Measurements from ENCODE around the gene PMF1.

PMF1 gene

DNA sequence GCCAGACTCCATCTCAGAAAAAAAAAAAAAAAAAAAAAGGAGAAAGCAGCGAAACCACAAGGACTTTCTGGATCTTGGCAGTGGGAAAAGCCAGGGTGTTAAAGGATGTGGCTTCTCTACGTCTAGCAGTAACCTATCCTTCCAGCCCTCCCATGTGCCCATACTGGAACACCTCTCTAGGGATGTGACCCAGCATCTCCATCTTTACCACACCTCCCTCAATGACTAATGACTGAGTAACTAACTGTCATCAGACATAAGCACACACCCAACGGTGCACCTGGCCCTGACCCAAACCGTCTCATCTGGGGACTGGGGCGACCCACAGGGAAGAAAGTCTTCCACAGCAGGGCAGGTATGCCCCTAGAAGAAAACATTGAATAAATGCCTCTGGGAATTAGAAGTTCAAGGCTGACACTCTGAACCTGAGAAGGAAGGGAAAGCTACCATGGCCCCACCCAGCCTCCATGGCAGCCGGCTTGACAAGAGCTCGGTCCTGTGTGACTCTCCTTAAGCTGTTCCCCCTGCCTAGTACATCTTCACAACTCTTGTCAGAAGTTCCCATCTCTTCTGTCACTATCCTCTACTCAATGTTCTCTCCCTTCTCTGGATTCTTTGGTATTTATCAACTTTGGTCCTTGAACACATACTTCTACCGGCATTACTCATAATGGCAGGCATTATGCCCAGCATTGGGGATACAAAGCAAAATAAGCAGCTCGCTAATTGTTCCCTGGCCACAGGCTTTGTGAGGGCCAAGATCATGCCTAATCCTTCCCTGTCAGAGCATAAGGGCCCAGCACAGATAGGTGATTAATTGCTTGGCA lies 49.9 kb downstream of the PMF1 start:
- H3K4ac ChIP-seq (ENCODE audit: low read depth, low read length) = no peak overlapping the region
- peaks cover 2% of the 10 kb centered on the region for H3K79me1 ChIP-seq (ENCODE audit: low read length)
- no peak overlapping the region for H3K4me3 ChIP-seq (ENCODE audit: low read length)
- no peak overlapping the region for H3K9ac ChIP-seq (ENCODE audit: low read length)
- no peak overlapping the region for H2BK15ac ChIP-seq (replicated peaks; ENCODE audit: low read depth)
- no peak overlapping the region for H2BK120ac ChIP-seq (ENCODE audit: low read depth, low read length)
- no peak overlapping the region for H3K4me2 ChIP-seq (ENCODE audit: low read length)
- H3K27me3 ChIP-seq (ENCODE audit: insufficient read depth, low read length, poor library complexity) = no peaks in the 10 kb centered on the region
- no peaks in the 10 kb centered on the region for H3K4me1 ChIP-seq (ENCODE audit: control insufficient read depth, low read depth, low read length)
- no peak overlapping the region for H2AK5ac ChIP-seq (ENCODE audit: low read length)
- no peak overlapping the region for H3K56ac ChIP-seq (ENCODE audit: low read length)
- H3K27ac ChIP-seq (ENCODE audit: low read depth, low read length) = no peak overlapping the region
- H3K36me3 ChIP-seq (ENCODE audit: control insufficient read depth, insufficient read depth, low read length) = peaks cover 54% of the 10 kb centered on the region
- H3K23ac ChIP-seq (ENCODE audit: low read length) = no peak overlapping the region
- no peaks in the 10 kb centered on the region for H3K79me2 ChIP-seq (ENCODE audit: control insufficient read depth, insufficient read depth, low read length)
- DNase-seq = no peak
- no CpG with 5 or more reads among the region's 9 CpGs for WGBS (ENCODE audit: extremely low coverage, insufficient coverage, low lambda C conversion rate)
- no peak overlapping the region for H2BK5ac ChIP-seq (ENCODE audit: low read length)
- H3K18ac ChIP-seq (ENCODE audit: low read length) = no peak overlapping the region
- no peak overlapping the region for H4K8ac ChIP-seq (ENCODE audit: low read depth, low read length)
- no peak overlapping the region for H4K5ac ChIP-seq (ENCODE audit: low read length)

DNA sequence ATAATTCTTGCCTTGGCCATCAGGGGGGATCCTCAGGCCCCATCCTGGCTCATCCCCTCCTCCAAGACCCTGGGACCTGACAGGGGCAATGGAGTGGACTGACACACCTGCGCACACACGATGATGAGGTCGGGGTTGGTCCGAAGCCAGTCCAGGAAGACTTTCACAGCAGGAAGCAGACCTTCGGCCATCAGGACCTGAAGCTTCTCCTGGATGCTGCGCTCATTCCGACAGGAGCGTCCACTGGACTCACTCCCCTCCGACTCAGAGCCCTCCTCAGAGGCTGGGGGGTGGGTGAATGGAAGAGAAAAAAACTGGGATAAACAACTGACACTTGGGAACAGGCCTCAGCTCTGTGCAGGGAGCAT lies 50.5 kb downstream of the PMF1 start:
- DNase-seq = no peak

DNA sequence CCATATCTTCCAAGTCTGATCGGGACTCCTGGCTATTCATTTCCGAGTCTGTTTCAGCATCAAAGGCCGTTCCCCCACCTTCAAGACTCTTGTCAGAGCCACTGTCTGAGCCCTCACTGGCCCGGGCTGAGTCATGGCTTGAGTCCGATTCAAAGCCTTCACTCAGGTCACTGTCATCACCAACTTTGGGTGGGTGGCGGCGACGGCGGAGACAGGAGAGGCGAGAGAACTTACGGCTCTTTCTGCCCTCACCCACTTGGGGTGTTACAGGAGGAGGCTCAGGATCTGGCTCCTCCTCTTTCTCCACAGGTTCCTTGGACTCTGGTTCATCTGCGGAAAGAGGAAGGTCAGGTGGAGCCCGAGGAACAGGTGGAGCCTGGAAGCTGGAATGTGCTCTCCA lies 53.2 kb downstream of the PMF1 start:
- Histone ChIP-seq H3K23ac (ENCODE audit: low read length) (no peak overlapping the region), H3K4ac (ENCODE audit: low read depth, low read length) (no peak overlapping the region), H2AK5ac (ENCODE audit: low read length) (no peak overlapping the region), H3K4me1 (ENCODE audit: control insufficient read depth, low read depth, low read length) (no peaks in the 10 kb centered on the region), H3K79me2 (ENCODE audit: control insufficient read depth, insufficient read depth, low read length) (no peaks in the 10 kb centered on the region), H3K27ac (ENCODE audit: low read depth, low read length) (no peak overlapping the region), H2BK5ac (ENCODE audit: low read length) (no peak overlapping the region), H3K18ac (ENCODE audit: low read length) (no peak overlapping the region), H3K27me3 (ENCODE audit: insufficient read depth, low read length, poor library complexity) (no peaks in the 10 kb centered on the region), H3K4me3 (ENCODE audit: low read length) (no peak overlapping the region), H4K5ac (ENCODE audit: low read length) (no peak overlapping the region), H4K8ac (ENCODE audit: low read depth, low read length) (no peak overlapping the region), H3K36me3 (ENCODE audit: control insufficient read depth, insufficient read depth, low read length) (peaks cover 48% of the 10 kb centered on the region), H2BK15ac (replicated peaks; ENCODE audit: low read depth) (no peak overlapping the region), H3K79me1 (ENCODE audit: low read length) (peaks cover 2% of the 10 kb centered on the region), H2BK120ac (ENCODE audit: low read depth, low read length) (no peak overlapping the region), H3K56ac (ENCODE audit: low read length) (no peak overlapping the region), H3K4me2 (ENCODE audit: low read length) (no peak overlapping the region), H3K9ac (ENCODE audit: low read length) (no peak overlapping the region)
- no CpG with 5 or more reads among the region's 13 CpGs for WGBS (ENCODE audit: extremely low coverage, insufficient coverage, low lambda C conversion rate)
- DNase-seq = no peak

More for the DNA sequence above, 50.5 kb downstream of the PMF1 start:
- Histone ChIP-seq H3K4ac (ENCODE audit: low read depth, low read length) (no peak overlapping the region), H3K23ac (ENCODE audit: low read length) (no peak overlapping the region), H3K36me3 (ENCODE audit: control insufficient read depth, insufficient read depth, low read length) (peaks cover 57% of the 10 kb centered on the region), H3K56ac (ENCODE audit: low read length) (no peak overlapping the region), H2BK15ac (replicated peaks; ENCODE audit: low read depth) (no peak overlapping the region), H3K4me1 (ENCODE audit: control insufficient read depth, low read depth, low read length) (no peaks in the 10 kb centered on the region), H4K5ac (ENCODE audit: low read length) (no peak overlapping the region), H3K27ac (ENCODE audit: low read depth, low read length) (no peak overlapping the region), H3K9ac (ENCODE audit: low read length) (no peak overlapping the region), H2BK5ac (ENCODE audit: low read length) (no peak overlapping the region), H2BK120ac (ENCODE audit: low read depth, low read length) (no peak overlapping the region), H3K4me2 (ENCODE audit: low read length) (no peak overlapping the region), H2AK5ac (ENCODE audit: low read length) (no peak overlapping the region), H3K4me3 (ENCODE audit: low read length) (no peak overlapping the region), H3K79me1 (ENCODE audit: low read length) (peaks cover 2% of the 10 kb centered on the region), H3K27me3 (ENCODE audit: insufficient read depth, low read length, poor library complexity) (no peaks in the 10 kb centered on the region), H3K79me2 (ENCODE audit: control insufficient read depth, insufficient read depth, low read length) (no peaks in the 10 kb centered on the region), H3K18ac (ENCODE audit: low read length) (no peak overlapping the region), H4K8ac (ENCODE audit: low read depth, low read length) (no peak overlapping the region)
- WGBS (ENCODE audit: extremely low coverage, insufficient coverage, low lambda C conversion rate) = no CpG with 5 or more reads among the region's 9 CpGs

DNA sequence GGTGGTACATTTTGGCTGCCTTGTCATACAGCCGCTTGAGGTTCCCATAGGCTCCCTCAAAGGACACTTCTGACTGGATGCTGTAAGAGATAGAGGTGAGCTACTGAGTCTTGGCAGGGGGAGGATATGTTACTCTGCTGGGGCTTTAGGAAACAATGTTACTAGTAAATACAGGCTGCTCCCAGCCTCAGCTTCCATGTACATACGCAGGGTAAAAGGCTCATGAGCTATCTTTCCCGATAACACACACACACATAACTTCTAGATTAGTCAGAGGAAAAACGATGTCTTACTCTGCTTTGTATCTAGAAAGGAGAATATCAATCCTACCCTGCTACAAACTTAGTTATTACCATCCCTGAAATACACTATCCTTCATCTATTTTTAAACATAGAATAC lies 55.5 kb downstream of the PMF1 start:
- DNase-seq = no peak
- H4K8ac ChIP-seq (ENCODE audit: low read depth, low read length) = no peak overlapping the region
- no peak overlapping the region for H2BK15ac ChIP-seq (replicated peaks; ENCODE audit: low read depth)
- no peaks in the 10 kb centered on the region for H3K79me2 ChIP-seq (ENCODE audit: control insufficient read depth, insufficient read depth, low read length)
- no peak overlapping the region for H3K4me3 ChIP-seq (ENCODE audit: low read length)
- peaks cover 2% of the 10 kb centered on the region for H3K79me1 ChIP-seq (ENCODE audit: low read length)
- H3K4ac ChIP-seq (ENCODE audit: low read depth, low read length) = no peak overlapping the region
- H3K36me3 ChIP-seq (ENCODE audit: control insufficient read depth, insufficient read depth, low read length) = peaks cover 43% of the 10 kb centered on the region
- H2AK5ac ChIP-seq (ENCODE audit: low read length) = no peak overlapping the region
- H2BK5ac ChIP-seq (ENCODE audit: low read length) = no peak overlapping the region
- no peak overlapping the region for H3K9ac ChIP-seq (ENCODE audit: low read length)
- H2BK120ac ChIP-seq (ENCODE audit: low read depth, low read length) = no peak overlapping the region
- no CpG with 5 or more reads among the region's 4 CpGs for WGBS (ENCODE audit: extremely low coverage, insufficient coverage, low lambda C conversion rate)
- H3K27ac ChIP-seq (ENCODE audit: low read depth, low read length) = no peak overlapping the region
- no peak overlapping the region for H3K56ac ChIP-seq (ENCODE audit: low read length)
- no peak overlapping the region for H4K5ac ChIP-seq (ENCODE audit: low read length)
- H3K4me1 ChIP-seq (ENCODE audit: control insufficient read depth, low read depth, low read length) = no peaks in the 10 kb centered on the region
- no peak overlapping the region for H3K18ac ChIP-seq (ENCODE audit: low read length)
- no peaks in the 10 kb centered on the region for H3K27me3 ChIP-seq (ENCODE audit: insufficient read depth, low read length, poor library complexity)
- no peak overlapping the region for H3K23ac ChIP-seq (ENCODE audit: low read length)
- no peak overlapping the region for H3K4me2 ChIP-seq (ENCODE audit: low read length)

DNA sequence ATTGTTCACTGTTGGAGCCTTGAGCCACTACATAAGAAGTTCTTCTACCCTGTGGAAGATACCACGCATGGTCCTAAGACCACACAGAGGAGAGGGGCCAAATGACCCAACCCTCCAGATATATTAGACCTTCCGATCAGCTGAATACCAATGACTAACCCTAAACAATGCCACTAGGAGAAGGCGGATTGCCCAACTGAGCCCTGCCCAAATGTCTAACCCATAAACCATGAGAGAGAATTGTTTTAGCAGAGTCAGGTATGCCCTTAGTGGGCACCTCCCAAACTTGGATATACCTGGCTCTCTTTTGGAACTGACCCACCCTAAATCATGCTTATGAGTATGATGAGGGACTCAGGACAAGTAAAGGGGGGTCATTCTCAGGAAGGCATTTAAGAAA lies 57.5 kb downstream of the PMF1 start:
- no peak overlapping the region for H3K18ac ChIP-seq (ENCODE audit: low read length)
- H4K5ac ChIP-seq (ENCODE audit: low read length) = no peak overlapping the region
- H2BK5ac ChIP-seq (ENCODE audit: low read length) = no peak overlapping the region
- no peak overlapping the region for H3K4me2 ChIP-seq (ENCODE audit: low read length)
- H2BK15ac ChIP-seq (replicated peaks; ENCODE audit: low read depth) = no peak overlapping the region
- no peak overlapping the region for H3K56ac ChIP-seq (ENCODE audit: low read length)
- H2BK120ac ChIP-seq (ENCODE audit: low read depth, low read length) = no peak overlapping the region
- H2AK5ac ChIP-seq (ENCODE audit: low read length) = no peak overlapping the region
- no peak overlapping the region for H4K8ac ChIP-seq (ENCODE audit: low read depth, low read length)
- H3K23ac ChIP-seq (ENCODE audit: low read length) = no peak overlapping the region
- no peak for DNase-seq
- no peak overlapping the region for H3K4me3 ChIP-seq (ENCODE audit: low read length)
- H3K4me1 ChIP-seq (ENCODE audit: control insufficient read depth, low read depth, low read length) = no peaks in the 10 kb centered on the region
- H3K36me3 ChIP-seq (ENCODE audit: control insufficient read depth, insufficient read depth, low read length) = peaks cover 44% of the 10 kb centered on the region
- no peak overlapping the region for H3K4ac ChIP-seq (ENCODE audit: low read depth, low read length)
- WGBS (ENCODE audit: extremely low coverage, insufficient coverage, low lambda C conversion rate) = no CpG with 5 or more reads among the region's 3 CpGs
- no peaks in the 10 kb centered on the region for H3K79me2 ChIP-seq (ENCODE audit: control insufficient read depth, insufficient read depth, low read length)
- no peaks in the 10 kb centered on the region for H3K79me1 ChIP-seq (ENCODE audit: low read length)
- no peak overlapping the region for H3K27ac ChIP-seq (ENCODE audit: low read depth, low read length)
- no peak overlapping the region for H3K9ac ChIP-seq (ENCODE audit: low read length)
- no peaks in the 10 kb centered on the region for H3K27me3 ChIP-seq (ENCODE audit: insufficient read depth, low read length, poor library complexity)

DNA sequence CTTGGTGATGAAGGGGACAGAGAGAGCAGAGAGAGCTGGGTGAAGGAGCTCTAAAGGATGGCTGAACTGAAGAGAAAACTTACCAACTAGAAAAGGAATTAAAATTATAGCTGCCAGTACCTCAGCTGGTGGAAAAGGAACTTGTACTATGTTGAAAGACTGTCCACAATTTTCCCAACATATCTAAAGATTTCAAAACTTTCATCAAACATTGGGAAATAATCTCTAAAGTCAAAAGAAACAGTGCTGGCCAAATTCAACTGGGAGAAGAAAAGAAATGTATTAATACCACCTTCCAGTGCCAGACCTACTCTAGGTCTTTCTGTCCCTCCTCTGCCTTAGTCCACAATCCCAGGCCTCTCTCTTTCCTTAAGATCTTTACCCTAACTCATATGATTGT lies 63.7 kb downstream of the PMF1 start:
- no peak overlapping the region for H3K4me2 ChIP-seq (ENCODE audit: low read length)
- no peak overlapping the region for H3K4me3 ChIP-seq (ENCODE audit: low read length)
- no peaks in the 10 kb centered on the region for H3K4me1 ChIP-seq (ENCODE audit: control insufficient read depth, low read depth, low read length)
- H3K36me3 ChIP-seq (ENCODE audit: control insufficient read depth, insufficient read depth, low read length) = peaks cover 21% of the 10 kb centered on the region
- peaks cover 27% of the 10 kb centered on the region for H3K79me2 ChIP-seq (ENCODE audit: control insufficient read depth, insufficient read depth, low read length)
- no peak overlapping the region for H3K4ac ChIP-seq (ENCODE audit: low read depth, low read length)
- no peak overlapping the region for H2BK15ac ChIP-seq (replicated peaks; ENCODE audit: low read depth)
- no peak overlapping the region for H3K23ac ChIP-seq (ENCODE audit: low read length)
- H3K56ac ChIP-seq (ENCODE audit: low read length) = no peak overlapping the region
- H3K9ac ChIP-seq (ENCODE audit: low read length) = no peak overlapping the region
- no peak overlapping the region for H4K5ac ChIP-seq (ENCODE audit: low read length)
- no peak overlapping the region for H4K8ac ChIP-seq (ENCODE audit: low read depth, low read length)
- H3K79me1 ChIP-seq (ENCODE audit: low read length) = peaks cover 14% of the 10 kb centered on the region
- no peak overlapping the region for H2BK5ac ChIP-seq (ENCODE audit: low read length)
- H3K18ac ChIP-seq (ENCODE audit: low read length) = no peak overlapping the region
- H3K27me3 ChIP-seq (ENCODE audit: insufficient read depth, low read length, poor library complexity) = no peaks in the 10 kb centered on the region
- no peak overlapping the region for H3K27ac ChIP-seq (ENCODE audit: low read depth, low read length)
- no peak overlapping the region for H2BK120ac ChIP-seq (ENCODE audit: low read depth, low read length)
- H2AK5ac ChIP-seq (ENCODE audit: low read length) = no peak overlapping the region
- DNase-seq = no peak
